Sigmoid colon (tissue), 4 donors: ENCODE measurements around the gene COX10.

Experiments used
- POLR2A ChIP-seq, 2 donors: fragments of 450-650 bp; IDR thresholded peaks; one replicate each; pipeline ENCODE4 v1.6.1; 2016; ENCODE audit warnings: antibody characterized with exemption in 2 of 2, mild to moderate bottlenecking in 2 of 2, moderate library complexity in 2 of 2
- POLR2AphosphoS5 ChIP-seq, 4 donors: sonication (generic); formaldehyde crosslinking; IDR thresholded peaks; one replicate each; pipeline ENCODE4 v1.6.1; 2017; ENCODE audit warnings: antibody characterized with exemption in 4 of 4
- TF ChIP-seq, protein P1 (sequence below), 4 experiments: fragments of 450-650 bp in 3 of 4; fragments of 200-600 bp in 1 of 4; IDR thresholded peaks; one replicate each; pipeline ENCODE4 v1.5.1; 2016 to 2019; ENCODE audit warnings: antibody characterized with exemption in 4 of 4, mild to moderate bottlenecking in 3 of 4, moderate library complexity in 2 of 4

- TF ChIP-seq, protein P1, sequence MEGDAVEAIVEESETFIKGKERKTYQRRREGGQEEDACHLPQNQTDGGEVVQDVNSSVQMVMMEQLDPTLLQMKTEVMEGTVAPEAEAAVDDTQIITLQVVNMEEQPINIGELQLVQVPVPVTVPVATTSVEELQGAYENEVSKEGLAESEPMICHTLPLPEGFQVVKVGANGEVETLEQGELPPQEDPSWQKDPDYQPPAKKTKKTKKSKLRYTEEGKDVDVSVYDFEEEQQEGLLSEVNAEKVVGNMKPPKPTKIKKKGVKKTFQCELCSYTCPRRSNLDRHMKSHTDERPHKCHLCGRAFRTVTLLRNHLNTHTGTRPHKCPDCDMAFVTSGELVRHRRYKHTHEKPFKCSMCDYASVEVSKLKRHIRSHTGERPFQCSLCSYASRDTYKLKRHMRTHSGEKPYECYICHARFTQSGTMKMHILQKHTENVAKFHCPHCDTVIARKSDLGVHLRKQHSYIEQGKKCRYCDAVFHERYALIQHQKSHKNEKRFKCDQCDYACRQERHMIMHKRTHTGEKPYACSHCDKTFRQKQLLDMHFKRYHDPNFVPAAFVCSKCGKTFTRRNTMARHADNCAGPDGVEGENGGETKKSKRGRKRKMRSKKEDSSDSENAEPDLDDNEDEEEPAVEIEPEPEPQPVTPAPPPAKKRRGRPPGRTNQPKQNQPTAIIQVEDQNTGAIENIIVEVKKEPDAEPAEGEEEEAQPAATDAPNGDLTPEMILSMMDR (IDR thresholded peaks at IDR 0.05), result no peak
- TF ChIP-seq POLR2A (IDR thresholded peaks at IDR 0.05), result no peak
- TF ChIP-seq POLR2AphosphoS5 (IDR thresholded peaks at IDR 0.05), result no peak
Observed at GRCh38 chr17:14199601-14200000, 130.3 kb downstream of the COX10 start.
